Measurements from ENCODE around the gene RNU1-1. TPM values are rescaled to one million over a fixed set of nuclear protein-coding genes. Genes with fewer than 3 reads are reported as not detected.
A peak's percentile ranks its signal among the peaks of the same experiment; 100 is the strongest.
"Not testable (repeated sequence)": the region's sequence is repeated elsewhere in the genome, so short reads cannot be mapped to it uniquely, and the experiment has no call there.

Gene RNU1-1
- total RNA-seq, 5 donors from 2014 or later (not counting 1 experiment from before 2014, with no cell fraction given) = 2,148 to 4,743 (median 3,650) TPM

DNA sequence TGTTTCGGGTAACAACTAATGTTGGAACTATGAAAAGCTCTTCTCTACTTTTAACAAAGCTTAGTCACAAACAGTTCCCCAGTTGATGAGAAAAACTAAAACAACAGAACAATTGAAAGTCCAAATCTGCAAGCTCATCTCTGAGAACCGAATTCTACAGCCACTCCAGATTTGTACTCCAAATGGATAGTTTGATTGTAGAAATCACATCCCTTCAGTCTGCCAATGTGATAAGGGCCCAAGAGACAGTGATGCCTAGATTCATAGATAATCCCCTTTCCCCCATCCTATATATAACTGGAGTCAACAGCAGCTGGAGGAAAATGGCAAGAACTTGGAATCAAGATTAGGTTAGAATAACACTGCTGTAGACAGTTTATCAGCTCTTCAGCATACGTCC, 14.3 kb upstream of the RNU1-1 start:
- POLR2A ChIA-PET; H3K9me3 ChIP-seq; H3K36me3 Mint-ChIP-seq; H3K4me1 ChIP-seq (ENCODE audit: control insufficient read depth in 1 of 2, extremely low read depth in 1 of 2, insufficient read depth in 2 of 2, low read length in 2 of 2); DNase-seq; H3K4me3 Mint-ChIP-seq; H3K4me1 Mint-ChIP-seq; H3K9me3 Mint-ChIP-seq; H3K36me3 ChIP-seq (ENCODE audit: control insufficient read depth in 2 of 2, extremely low read depth in 1 of 2, insufficient read depth in 1 of 2, low read length in 1 of 2); ATAC-seq (replicated peaks in 1 of 4); CTCF ChIA-PET; H3K27ac ChIP-seq (ENCODE audit: low read length); H3K4me3 ChIP-seq (ENCODE audit: control insufficient read depth in 1 of 2, extremely low read depth in 1 of 2, low read length in 1 of 2); H3K27ac Mint-ChIP-seq: not testable (repeated sequence)
- no CpG with 5 or more reads among the region's 3 CpGs for WGBS (ENCODE audit: insufficient coverage)
- H3K27me3 ChIP-seq (replicated peaks in 1 of 2; ENCODE audit: control insufficient read depth in 2 of 2, extremely low read depth in 1 of 2, insufficient read depth in 2 of 2, low read length in 1 of 2) = peaks cover 0 to 12% of the 10 kb centered on the region in 2 experiments
- H3K27me3 Mint-ChIP-seq = peaks cover 21 to 28% of the 10 kb centered on the region in 2 donors

- POLR2A ChIA-PET = interaction anchor here in 1 of 2 donors (0.6 kb wide), 1 partner anchor 377 kb away, joined by 6 read pairs; no protein-coding TSS in a partner anchor
- DNase-seq; H3K9me3 ChIP-seq; H3K4me1 Mint-ChIP-seq; H3K36me3 Mint-ChIP-seq; H3K27ac ChIP-seq (ENCODE audit: low read length); H3K4me1 ChIP-seq (ENCODE audit: control insufficient read depth in 1 of 2, extremely low read depth in 1 of 2, insufficient read depth in 2 of 2, low read length in 2 of 2); ATAC-seq (replicated peaks in 1 of 4); H3K36me3 ChIP-seq (ENCODE audit: control insufficient read depth in 2 of 2, extremely low read depth in 1 of 2, insufficient read depth in 1 of 2, low read length in 1 of 2); H3K4me3 ChIP-seq (ENCODE audit: control insufficient read depth in 1 of 2, extremely low read depth in 1 of 2, low read length in 1 of 2); CTCF ChIA-PET; H3K9me3 Mint-ChIP-seq; H3K4me3 Mint-ChIP-seq; H3K27ac Mint-ChIP-seq: not testable (repeated sequence)
- peaks cover 10 to 16% of the 10 kb centered on the region in 2 donors for H3K27me3 Mint-ChIP-seq
- peaks cover 0 to 12% of the 10 kb centered on the region in 2 experiments for H3K27me3 ChIP-seq (replicated peaks in 1 of 2; ENCODE audit: control insufficient read depth in 2 of 2, extremely low read depth in 1 of 2, insufficient read depth in 2 of 2, low read length in 1 of 2)
Measured at GRCh38 chr1:16525769-16526168, 11.7 kb upstream of the RNU1-1 start.

GRCh38 chr1:16521679-16522078, 7.6 kb upstream of the RNU1-1 start:
- H3K9me3 Mint-ChIP-seq; H3K4me1 ChIP-seq (ENCODE audit: control insufficient read depth in 1 of 2, extremely low read depth in 1 of 2, insufficient read depth in 2 of 2, low read length in 2 of 2); H3K36me3 ChIP-seq (ENCODE audit: control insufficient read depth in 2 of 2, extremely low read depth in 1 of 2, insufficient read depth in 1 of 2, low read length in 1 of 2); ATAC-seq (replicated peaks in 1 of 4); POLR2A ChIA-PET; H3K4me3 ChIP-seq (ENCODE audit: control insufficient read depth in 1 of 2, extremely low read depth in 1 of 2, low read length in 1 of 2); DNase-seq; H3K27ac Mint-ChIP-seq; H3K36me3 Mint-ChIP-seq; H3K4me1 Mint-ChIP-seq; H3K4me3 Mint-ChIP-seq; H3K9me3 ChIP-seq; H3K27ac ChIP-seq (ENCODE audit: low read length): not testable (repeated sequence)
- peaks cover 2 to 23% of the 10 kb centered on the region in 2 experiments for H3K27me3 ChIP-seq (replicated peaks in 1 of 2; ENCODE audit: control insufficient read depth in 2 of 2, extremely low read depth in 1 of 2, insufficient read depth in 2 of 2, low read length in 1 of 2)
- CTCF ChIA-PET = interaction anchor here in 1 of 2 donors (0.6 kb wide), 1 partner anchor 180 kb away, joined by 9 read pairs; no protein-coding TSS in a partner anchor
- H3K27me3 Mint-ChIP-seq = peaks cover 29 to 38% of the 10 kb centered on the region in 2 donors
- no CpG with 5 or more reads among the region's 5 CpGs for WGBS (ENCODE audit: insufficient coverage)

- Mint-ChIP-seq H3K4me1 (peaks cover 0 to 5% (median 0%) of the 10 kb centered on the region in 3 donors), H3K36me3 (no peaks in the 10 kb centered on the region), H3K4me3 (no peak overlapping the region), H3K27ac (no peak overlapping the region), H3K27me3 (peaks cover 27 to 38% of the 10 kb centered on the region in 2 donors), H3K9me3 (no peaks in the 10 kb centered on the region)
- WGBS (ENCODE audit: insufficient coverage) = 81% methylated on average over 11 of the region's 12 CpGs
- H3K27me3 ChIP-seq (replicated peaks in 1 of 2; ENCODE audit: control insufficient read depth in 2 of 2, extremely low read depth in 1 of 2, insufficient read depth in 2 of 2, low read length in 1 of 2) = peaks cover 2 to 23% of the 10 kb centered on the region in 2 experiments
- H3K4me1 ChIP-seq (ENCODE audit: control insufficient read depth in 1 of 2, extremely low read depth in 1 of 2, insufficient read depth in 2 of 2, low read length in 2 of 2) = peaks cover 0 to 4% of the 10 kb centered on the region in 2 experiments
- ChIA-PET CTCF (interaction anchor here in 1 of 2 donors (0.6 kb wide), 1 partner anchor 179 kb away, joined by 9 read pairs; no protein-coding TSS in a partner anchor), POLR2A (no interaction called here)
- no peaks in the 10 kb centered on the region for H3K36me3 ChIP-seq (ENCODE audit: control insufficient read depth in 2 of 2, extremely low read depth in 1 of 2, insufficient read depth in 1 of 2, low read length in 1 of 2)
- H3K9me3 ChIP-seq = no peaks in the 10 kb centered on the region
- H3K27ac ChIP-seq (ENCODE audit: low read length) = no peak overlapping the region
- no peak for ATAC-seq (replicated peaks in 1 of 4)
- DNase-seq = no peak
- H3K4me3 ChIP-seq (ENCODE audit: control insufficient read depth in 1 of 2, extremely low read depth in 1 of 2, low read length in 1 of 2) = no peak overlapping the region
Measured at GRCh38 chr1:16521288-16521583, 7.2 kb upstream of the RNU1-1 start.

DNA sequence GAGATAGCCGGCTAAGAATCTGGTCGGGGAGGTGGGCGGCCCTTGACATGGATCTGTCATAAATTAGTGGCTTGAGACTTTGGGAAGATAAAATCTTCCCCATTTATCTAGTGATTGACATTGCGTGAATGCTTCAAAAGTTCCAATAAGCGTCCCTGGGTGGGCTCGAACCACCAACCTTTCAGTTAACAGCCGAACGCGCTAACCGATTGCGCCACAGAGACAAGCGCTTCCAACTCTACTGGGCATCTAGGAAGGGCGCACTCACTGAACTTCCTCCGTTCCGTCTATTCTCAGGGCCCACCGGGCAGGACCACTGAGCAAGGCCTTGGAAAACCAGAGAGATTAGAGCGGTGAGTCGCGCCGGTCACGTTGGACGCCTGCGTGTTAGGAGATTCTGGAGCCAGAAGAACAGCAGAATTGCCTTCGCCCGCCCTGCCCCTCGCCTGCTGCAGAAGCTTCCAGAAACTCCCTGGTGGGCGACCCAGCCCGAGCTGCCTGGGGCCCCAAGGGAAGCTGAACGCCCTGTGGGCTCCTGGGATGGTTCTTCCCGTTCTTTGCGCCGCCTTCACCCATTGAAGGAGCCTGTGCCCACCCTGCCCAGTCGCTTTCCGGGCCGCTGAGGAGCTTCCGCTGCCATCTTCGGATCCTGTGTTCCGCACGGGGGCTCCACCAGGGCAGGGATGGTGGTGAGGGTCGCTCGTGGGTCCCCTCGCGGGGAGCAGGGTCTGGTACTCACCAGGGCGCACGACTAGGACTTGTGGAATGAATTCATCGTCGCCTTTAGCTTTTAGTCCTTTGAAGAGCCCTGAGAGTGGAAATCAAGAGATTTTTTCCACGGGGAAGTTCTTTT, 6.6 kb upstream of the RNU1-1 start:
- H3K27me3 ChIP-seq (replicated peaks in 1 of 2; ENCODE audit: control insufficient read depth in 2 of 2, extremely low read depth in 1 of 2, insufficient read depth in 2 of 2, low read length in 1 of 2) = peaks cover 2 to 23% of the 10 kb centered on the region in 2 experiments
- peaks cover 26 to 38% of the 10 kb centered on the region in 2 donors for H3K27me3 Mint-ChIP-seq
- H3K36me3 Mint-ChIP-seq; H3K4me1 Mint-ChIP-seq; H3K4me3 ChIP-seq (ENCODE audit: control insufficient read depth in 1 of 2, extremely low read depth in 1 of 2, low read length in 1 of 2); POLR2A ChIA-PET; H3K4me1 ChIP-seq (ENCODE audit: control insufficient read depth in 1 of 2, extremely low read depth in 1 of 2, insufficient read depth in 2 of 2, low read length in 2 of 2); H3K36me3 ChIP-seq (ENCODE audit: control insufficient read depth in 2 of 2, extremely low read depth in 1 of 2, insufficient read depth in 1 of 2, low read length in 1 of 2); H3K9me3 Mint-ChIP-seq; DNase-seq; H3K27ac Mint-ChIP-seq; H3K27ac ChIP-seq (ENCODE audit: low read length); H3K9me3 ChIP-seq: not testable (repeated sequence)
- H3K4me3 Mint-ChIP-seq = peak overlapping the region in 1 of 3 donors; percentile 21
- 33% methylated on average over 45 of the region's 48 CpGs for WGBS (ENCODE audit: insufficient coverage)
- CTCF ChIA-PET = interaction anchor here in 1 of 2 donors (0.6 kb wide), 1 partner anchor 179 kb away, joined by 9 read pairs; no protein-coding TSS in a partner anchor
- peak in 1 of 4 experiments; percentile 23 for ATAC-seq (replicated peaks in 1 of 4)

- H3K4me3 ChIP-seq (ENCODE audit: control insufficient read depth in 1 of 2, extremely low read depth in 1 of 2, low read length in 1 of 2); H3K9me3 Mint-ChIP-seq; ATAC-seq (replicated peaks in 1 of 4); H3K4me1 Mint-ChIP-seq; H3K27ac Mint-ChIP-seq; H3K4me1 ChIP-seq (ENCODE audit: control insufficient read depth in 1 of 2, extremely low read depth in 1 of 2, insufficient read depth in 2 of 2, low read length in 2 of 2); POLR2A ChIA-PET; H3K36me3 ChIP-seq (ENCODE audit: control insufficient read depth in 2 of 2, extremely low read depth in 1 of 2, insufficient read depth in 1 of 2, low read length in 1 of 2); H3K9me3 ChIP-seq; H3K36me3 Mint-ChIP-seq; H3K4me3 Mint-ChIP-seq; CTCF ChIA-PET; DNase-seq; H3K27ac ChIP-seq (ENCODE audit: low read length): not testable (repeated sequence)
- 70% methylated on average over 3 of the region's 6 CpGs for WGBS (ENCODE audit: insufficient coverage)
- H3K27me3 ChIP-seq (replicated peaks in 1 of 2; ENCODE audit: control insufficient read depth in 2 of 2, extremely low read depth in 1 of 2, insufficient read depth in 2 of 2, low read length in 1 of 2) = peaks cover 2 to 23% of the 10 kb centered on the region in 2 experiments
- peaks cover 26 to 38% of the 10 kb centered on the region in 2 donors for H3K27me3 Mint-ChIP-seq
Measured at GRCh38 chr1:16519255-16519951, 5.3 kb upstream of the RNU1-1 start.
